GM21367 (cell line): ENCODE data around the gene SH3GL2.
A peak's percentile ranks its signal among the peaks of the same experiment; 100 is the strongest.

Experiments used
- ATAC-seq: cut with Tn5 transposase; IDR thresholded peaks from one replicate; pipeline ENCODE4 v1.9.1; 2021; ENCODE audit not compliant: unreplicated experiment

The SH3GL2 gene

GRCh38 chr9:17578911-17579793, at the start of gene SH3GL2:
TSS of gene SH3GL2 (plus strand) at chr9:17579066.
- no peak for ATAC-seq

DNA sequence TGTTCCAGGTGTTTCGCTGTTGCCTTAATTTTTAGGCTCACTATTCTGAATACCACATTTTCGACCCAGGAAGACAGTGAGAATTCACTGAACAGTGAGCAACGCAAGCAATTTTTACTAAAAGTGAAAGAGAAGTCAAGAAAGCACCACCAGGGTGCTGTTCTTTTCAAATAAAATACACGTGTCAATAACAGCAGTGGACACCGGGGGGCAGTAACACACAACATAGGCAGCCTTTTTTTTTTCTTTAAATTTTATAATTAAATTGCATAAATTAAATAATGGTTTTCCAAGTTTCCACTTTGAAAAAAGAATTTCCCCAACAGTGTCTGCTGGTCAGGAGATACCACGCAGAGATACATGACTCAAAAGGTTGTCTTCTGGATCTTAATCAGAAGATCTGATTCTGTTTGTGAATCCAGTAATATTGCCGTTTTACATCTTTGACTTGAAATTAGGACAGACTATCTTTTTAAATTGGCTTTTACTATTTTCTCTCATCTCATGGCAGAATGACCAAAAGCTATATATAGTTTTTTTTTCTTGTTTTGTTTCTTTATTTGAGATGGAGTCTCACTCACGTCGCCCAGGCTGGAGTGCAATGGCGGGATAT, 47.1 kb upstream of the SH3GL2 start:
- peak; percentile 95 for ATAC-seq

DNA sequence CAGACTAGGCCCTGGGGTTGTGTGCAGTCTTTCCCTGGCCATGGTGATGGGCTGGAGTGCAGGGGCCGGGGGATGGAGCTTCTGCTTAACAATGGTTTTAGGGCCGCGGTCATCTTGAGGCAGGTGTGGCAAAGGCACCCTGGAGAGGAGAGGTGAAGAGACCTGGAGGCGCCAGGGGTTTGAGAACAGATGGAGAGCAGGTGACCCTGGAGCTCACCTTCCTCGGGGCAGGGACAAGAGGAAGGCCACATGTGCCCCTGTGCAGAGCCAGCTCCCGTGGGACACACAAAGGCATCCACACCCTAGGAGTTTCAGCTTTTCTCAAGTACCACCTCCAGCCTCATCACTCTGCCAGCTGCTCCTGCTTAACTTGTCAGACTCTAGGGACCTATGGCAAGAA, 46.4 kb upstream of the SH3GL2 start:
- no peak for ATAC-seq

- no peak for ATAC-seq
These were observed 43.7 kb upstream of the SH3GL2 start for GRCh38 chr9:17535176-17535575.

GRCh38 chr9:17536027-17536426, 42.8 kb upstream of the SH3GL2 start:
- ATAC-seq, result no peak

- ATAC-seq, result no peak
These were observed 27.8 kb upstream of the SH3GL2 start for GRCh38 chr9:17551023-17551422.

GRCh38 chr9:17555362-17556054, 23.4 kb upstream of the SH3GL2 start:
- ATAC-seq, result no peak

GRCh38 chr9:17556255-17556654, 22.6 kb upstream of the SH3GL2 start:
- no peak for ATAC-seq

DNA sequence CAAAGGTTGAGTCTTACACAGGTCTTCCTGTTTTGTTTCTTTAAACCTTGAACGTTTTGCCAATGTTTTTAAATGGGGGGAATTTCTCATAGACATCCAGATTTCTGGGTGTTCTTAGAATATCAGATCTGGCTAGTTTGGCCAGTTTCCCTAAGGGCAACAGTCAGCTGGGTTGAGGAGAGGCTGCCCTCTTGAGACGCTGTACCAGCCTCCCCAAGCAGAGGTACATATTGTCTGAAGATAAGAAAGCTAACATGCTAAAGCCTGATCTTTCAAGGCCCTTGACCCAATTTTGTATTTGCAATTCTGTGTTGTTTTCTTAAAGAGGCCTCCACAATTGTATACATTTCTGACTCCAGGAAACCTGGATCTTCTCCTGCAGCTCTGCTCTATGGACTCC, 21.9 kb upstream of the SH3GL2 start:
- no peak for ATAC-seq

GRCh38 chr9:17571825-17572224, 7.0 kb upstream of the SH3GL2 start:
- ATAC-seq, result no peak

DNA sequence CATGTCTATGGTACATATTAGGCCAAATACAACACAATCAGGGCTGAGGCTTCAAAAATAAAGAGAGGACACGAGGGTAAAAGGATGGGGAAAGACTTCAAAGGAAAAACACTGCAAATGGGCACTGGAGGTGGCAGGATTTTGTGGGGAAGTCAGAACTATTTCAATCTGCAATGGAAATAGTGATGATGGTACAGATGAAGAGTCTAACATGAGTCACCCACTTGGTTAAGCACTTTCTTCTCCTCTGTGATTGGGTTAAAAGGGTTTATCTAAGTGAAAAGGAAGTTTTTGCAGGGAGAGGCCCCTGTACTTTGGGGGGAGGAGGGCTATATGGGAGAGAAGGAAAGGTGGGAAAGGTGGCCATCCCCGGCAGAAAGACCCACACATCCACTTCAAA, 4.5 kb upstream of the SH3GL2 start:
- no peak for ATAC-seq

- no peak for ATAC-seq
These were observed 322 bp upstream of the SH3GL2 start for GRCh38 chr9:17578577-17578910.

GRCh38 chr9:17580119-17580518, 1.3 kb downstream of the SH3GL2 start:
- ATAC-seq, result no peak

DNA sequence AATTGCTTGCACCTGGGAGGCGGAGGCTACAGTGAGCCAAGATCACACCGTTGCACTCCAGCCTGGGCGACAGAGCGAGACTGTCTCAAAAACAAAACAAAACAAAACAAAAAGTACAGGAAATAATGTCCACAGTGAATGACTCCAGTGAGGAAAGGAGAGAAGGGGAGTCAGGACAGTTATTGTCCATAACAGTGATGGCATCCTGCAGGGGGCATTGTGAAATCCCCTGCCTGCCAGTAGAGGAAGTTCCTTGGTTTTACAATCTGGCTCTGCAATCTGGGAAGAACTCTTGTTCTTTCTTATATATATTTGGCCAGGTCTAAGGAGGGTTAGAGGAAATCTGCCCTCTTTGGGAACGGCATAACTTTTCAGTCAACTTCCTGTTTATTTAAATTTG, 8.2 kb downstream of the SH3GL2 start:
- ATAC-seq, result no peak

GRCh38 chr9:17588395-17588794, 9.5 kb downstream of the SH3GL2 start:
- ATAC-seq, result no peak

DNA sequence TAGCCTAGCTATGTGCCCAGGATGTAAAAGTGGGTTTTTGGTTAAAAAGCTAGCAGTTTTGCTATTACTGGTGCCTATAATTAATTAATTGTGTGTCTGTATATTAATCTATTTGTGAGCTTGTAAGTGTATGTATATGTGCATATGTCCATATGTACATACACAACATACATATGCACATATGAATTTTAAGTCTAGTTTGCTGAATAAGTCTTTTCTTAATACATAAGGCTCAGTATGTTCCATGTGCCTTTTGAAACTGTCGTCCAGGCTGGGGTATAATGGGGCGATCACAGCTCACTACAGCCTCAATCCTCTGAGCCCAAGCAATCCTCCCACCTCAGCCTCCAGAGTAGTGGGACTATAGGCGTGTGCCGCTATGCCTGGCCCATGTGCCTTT, 10.1 kb downstream of the SH3GL2 start:
- ATAC-seq, result no peak

DNA sequence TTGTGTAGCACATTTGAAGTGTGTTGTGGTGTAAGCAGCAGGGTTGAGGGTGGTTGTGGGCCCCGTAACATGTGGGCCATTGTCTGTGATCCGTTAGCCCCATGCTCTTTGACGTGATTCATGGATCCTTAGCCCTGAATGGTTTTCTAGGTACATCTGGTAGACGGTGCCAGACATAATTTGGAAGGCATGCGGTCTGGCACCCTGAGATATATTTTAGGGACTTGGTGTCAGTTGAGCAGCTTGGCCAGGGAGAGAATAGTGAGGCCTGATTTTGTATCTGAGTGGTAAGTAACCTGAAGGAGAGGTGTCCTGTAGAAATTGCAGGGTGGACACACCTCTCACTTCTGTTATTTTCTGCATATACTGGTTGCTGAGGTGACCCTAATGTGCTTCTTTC, 10.9 kb downstream of the SH3GL2 start:
- no peak for ATAC-seq

DNA sequence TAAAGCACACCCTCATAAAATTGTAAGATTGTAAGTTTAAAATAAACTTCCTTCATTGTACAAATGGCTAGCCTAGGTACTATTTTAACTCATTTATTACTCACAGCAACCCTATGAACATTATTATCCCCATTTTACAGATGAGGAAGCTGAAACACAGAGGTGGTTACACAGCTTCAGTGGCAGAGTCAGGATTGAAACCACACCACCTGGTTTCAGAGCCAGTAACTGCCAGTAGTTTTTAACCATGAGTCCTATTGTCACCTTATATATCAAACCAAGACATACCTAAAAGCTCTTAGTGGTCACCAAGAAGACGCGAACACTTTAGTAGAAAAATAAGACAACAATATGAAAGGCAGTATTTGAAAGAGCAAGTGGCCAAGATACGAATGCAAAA, 16.1 kb downstream of the SH3GL2 start:
- ATAC-seq, result no peak

DNA sequence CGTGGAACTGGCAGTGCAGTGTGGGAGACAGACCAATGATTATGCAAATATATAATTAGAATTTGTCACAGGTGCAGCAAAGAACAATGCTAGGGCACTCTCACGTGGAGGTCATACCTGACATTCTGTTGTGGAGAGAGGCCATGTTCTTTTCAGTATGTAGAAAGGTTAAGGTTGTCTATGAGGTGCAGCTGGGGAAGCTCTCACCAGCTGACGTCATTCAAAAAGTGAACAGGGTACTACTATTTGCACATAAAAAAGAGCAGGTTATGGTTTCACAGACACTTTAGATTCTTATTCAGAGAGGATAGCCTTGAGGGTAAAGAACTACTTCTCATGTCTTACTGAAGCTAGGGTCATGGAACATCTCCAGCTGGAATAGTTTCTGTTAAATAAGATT, 19.1 kb downstream of the SH3GL2 start:
- no peak for ATAC-seq

DNA sequence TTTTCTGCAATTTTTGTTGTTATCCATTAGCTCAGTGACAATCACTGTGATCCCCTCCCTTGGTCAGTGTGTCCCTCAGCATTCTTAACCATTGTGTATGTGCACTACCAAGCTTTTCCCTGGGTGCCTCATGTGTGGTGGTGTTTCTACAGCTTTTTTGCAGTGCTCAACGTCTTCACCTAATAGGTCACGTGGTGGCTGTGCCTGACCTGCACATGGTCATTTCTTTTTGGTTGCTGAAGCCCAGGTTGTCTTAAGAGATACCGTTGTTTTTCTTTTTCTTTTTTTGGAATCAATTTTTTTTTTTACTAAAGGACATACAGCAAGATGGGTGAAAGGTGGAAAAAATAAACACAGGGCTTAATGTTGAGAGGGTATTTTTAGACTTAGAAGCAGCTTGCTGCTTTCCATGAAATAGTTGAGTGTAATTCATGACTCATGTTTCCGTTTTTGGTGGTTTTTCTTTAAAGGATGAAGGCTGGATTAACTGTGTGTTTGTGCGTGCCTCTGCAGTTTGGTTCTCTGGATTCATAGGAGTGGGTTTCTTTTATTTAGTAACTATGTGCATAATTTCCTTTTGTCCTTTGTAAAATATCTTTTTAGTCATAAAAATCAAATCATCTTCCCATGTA, 22.2 kb downstream of the SH3GL2 start:
- no peak for ATAC-seq

DNA sequence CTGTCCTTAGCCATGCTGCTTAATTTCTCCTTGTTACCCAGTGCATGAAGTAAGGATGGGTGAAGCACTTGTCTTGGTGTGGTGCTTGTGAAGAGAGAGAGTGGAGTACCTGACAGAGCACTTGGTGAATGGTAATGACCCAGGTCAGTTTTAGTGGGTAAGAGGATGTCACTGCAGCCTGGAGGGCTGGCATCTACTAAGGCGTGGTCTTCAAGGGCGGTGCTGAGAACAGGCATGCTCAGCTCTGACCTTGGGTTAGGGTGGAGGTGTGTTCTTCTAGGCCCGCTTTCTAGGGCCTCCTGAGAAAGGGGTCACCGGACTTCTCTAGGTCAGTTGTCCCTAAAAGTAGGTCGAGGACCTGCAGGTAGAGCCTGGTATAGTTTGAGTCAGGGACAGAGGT, 25.7 kb downstream of the SH3GL2 start:
- ATAC-seq, result no peak
